ENCODE data around the gene TIMP2. TPM values are rescaled to one million over a fixed set of nuclear protein-coding genes. Genes with fewer than 3 reads are reported as not detected.

TIMP2 gene
- total and polyA plus RNA-seq, 2 experiments from 2014 or later, result 103 to 587 TPM

- H3K36me3 ChIP-seq (ENCODE audit: low read depth), result no peaks in the 10 kb centered on the region
- no peaks in the 10 kb centered on the region for H3K27me3 ChIP-seq (replicated peaks; ENCODE audit: insufficient read depth)
- peaks cover 11% of the 10 kb centered on the region for H3K4me1 ChIP-seq (ENCODE audit: insufficient read depth)
- TF ChIP-seq EZH2phosphoT487 (IDR thresholded peaks at IDR 0.05; ENCODE audit: insufficient read depth, low read depth), result no peak
- TF ChIP-seq EZH2 (IDR thresholded peaks at IDR 0.05; ENCODE audit: insufficient read depth, poor library complexity, severe bottlenecking), result no peak
- WGBS, 2 experiments (ENCODE audit: low coverage in 1 of 2, low lambda C conversion rate in 2 of 2, missing lambda C conversion rate in 2 of 2), result 81% methylated on average over 10 of the region's 10 CpGs
- DNase-seq, result no peak
- H3K9me3 ChIP-seq (ENCODE audit: low read depth), result no peaks in the 10 kb centered on the region
- no peak overlapping the region for H2AFZ ChIP-seq
- H3F3A ChIP-seq (ENCODE audit: insufficient read depth), result peaks cover 64% of the 10 kb centered on the region
- peaks cover 100% of the 10 kb centered on the region for H3K79me2 ChIP-seq (ENCODE audit: insufficient read depth)
- no peak overlapping the region for H3K27ac ChIP-seq
- no peaks in the 10 kb centered on the region; the same call in 1 of the 2 replicates for H4K20me1 ChIP-seq (ENCODE audit: insufficient read depth)
- no peak overlapping the region for H3K4me3 ChIP-seq
- no peak overlapping the region for H3K9ac ChIP-seq
- no peaks in the 10 kb centered on the region for H3K9me2 ChIP-seq (ENCODE audit: insufficient read depth)
- in situ Hi-C loops (cut with MboI), result no loop called here
- H3K4me2 ChIP-seq (ENCODE audit: unreplicated experiment), result no peak overlapping the region
These were observed 36.2 kb downstream of the TIMP2 start for GRCh38 chr17:78888941-78889518.

DNA sequence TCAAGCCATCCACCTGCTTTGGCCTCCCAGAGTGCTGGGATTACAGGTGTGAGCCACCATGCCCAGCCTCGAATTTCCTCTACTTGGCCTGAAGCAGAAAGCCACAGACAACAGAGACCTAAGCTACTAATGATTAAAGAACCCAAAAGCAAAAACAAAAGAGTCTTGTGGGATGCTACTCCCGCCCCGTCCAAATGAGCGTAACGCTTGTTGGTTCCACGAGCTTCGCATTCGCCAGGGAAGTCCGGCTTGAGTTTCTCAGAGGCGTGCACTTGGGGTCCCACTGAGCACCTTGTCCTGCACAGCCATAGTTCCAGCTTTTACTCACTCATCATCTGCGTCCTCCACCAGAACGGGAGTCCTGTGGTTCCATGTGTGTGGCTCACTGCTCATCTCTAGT, 38.2 kb downstream of the TIMP2 start:
- Histone ChIP-seq H4K20me1 (ENCODE audit: insufficient read depth) (no peaks in the 10 kb centered on the region), H3K36me3 (ENCODE audit: low read depth) (no peaks in the 10 kb centered on the region), H3K9me2 (ENCODE audit: insufficient read depth) (no peaks in the 10 kb centered on the region), H3K4me2 (ENCODE audit: unreplicated experiment) (no peak overlapping the region), H3K9me3 (ENCODE audit: low read depth) (no peaks in the 10 kb centered on the region), H3K79me2 (ENCODE audit: insufficient read depth) (peaks cover 88% of the 10 kb centered on the region), H3K27me3 (replicated peaks; ENCODE audit: insufficient read depth) (no peaks in the 10 kb centered on the region), H3F3A (ENCODE audit: insufficient read depth) (peaks cover 59% of the 10 kb centered on the region), H3K4me3 (no peak overlapping the region), H3K9ac (no peak overlapping the region), H3K27ac (no peak overlapping the region), H3K4me1 (ENCODE audit: insufficient read depth) (peaks cover 28% of the 10 kb centered on the region), H2AFZ (no peak overlapping the region)
- DNase-seq, result no peak
- WGBS, 2 experiments (ENCODE audit: low coverage in 1 of 2, low lambda C conversion rate in 2 of 2, missing lambda C conversion rate in 2 of 2), result 93% methylated on average over 12 of the region's 12 CpGs
- TF ChIP-seq EZH2phosphoT487 (IDR thresholded peaks at IDR 0.05; ENCODE audit: insufficient read depth, low read depth) (no peak), EZH2 (IDR thresholded peaks at IDR 0.05; ENCODE audit: insufficient read depth, poor library complexity, severe bottlenecking) (no peak)
- in situ Hi-C loops (cut with MboI), result no loop called here

DNA sequence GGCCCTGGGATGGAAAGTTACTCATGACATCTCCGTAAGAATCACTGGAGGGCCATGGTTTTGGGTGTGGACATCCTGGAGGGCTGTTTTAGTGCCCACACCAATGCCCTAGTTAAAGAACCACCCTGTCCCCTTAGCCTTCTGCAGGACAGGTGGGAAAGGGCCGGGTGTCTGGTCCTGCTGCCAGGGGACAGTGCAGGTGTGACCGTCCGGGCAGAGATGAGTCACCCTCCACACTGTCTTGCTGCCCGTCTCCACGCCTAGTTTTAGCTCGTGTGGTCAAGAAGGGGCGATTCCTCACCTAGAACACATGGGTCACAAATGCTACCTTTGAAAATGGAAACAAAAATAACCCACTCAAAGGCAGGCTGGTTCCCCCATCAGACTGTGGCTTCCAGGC, 39.2 kb downstream of the TIMP2 start:
- Histone ChIP-seq H2AFZ (no peak overlapping the region), H3K9me3 (ENCODE audit: low read depth) (no peaks in the 10 kb centered on the region), H3K9ac (no peak overlapping the region), H3K36me3 (ENCODE audit: low read depth) (no peaks in the 10 kb centered on the region), H3K79me2 (ENCODE audit: insufficient read depth) (peaks cover 88% of the 10 kb centered on the region), H3K4me1 (ENCODE audit: insufficient read depth) (peaks cover 28% of the 10 kb centered on the region), H3K4me2 (ENCODE audit: unreplicated experiment) (no peak overlapping the region), H3K9me2 (ENCODE audit: insufficient read depth) (no peaks in the 10 kb centered on the region), H4K20me1 (ENCODE audit: insufficient read depth) (no peaks in the 10 kb centered on the region), H3F3A (ENCODE audit: insufficient read depth) (peaks cover 57% of the 10 kb centered on the region), H3K27ac (0 out of 2 replicates have a peak overlapping the region, but pooled peaks have one; percentile 97), H3K4me3 (no peak overlapping the region), H3K27me3 (replicated peaks; ENCODE audit: insufficient read depth) (no peaks in the 10 kb centered on the region)
- no peak for DNase-seq
- TF ChIP-seq EZH2phosphoT487 (IDR thresholded peaks at IDR 0.05; ENCODE audit: insufficient read depth, low read depth) (no peak), EZH2 (IDR thresholded peaks at IDR 0.05; ENCODE audit: insufficient read depth, poor library complexity, severe bottlenecking) (no peak)
- in situ Hi-C loops (cut with MboI), result no loop called here
- 79 to 92% methylated on average over 8 of the region's 8 CpGs for WGBS, 2 experiments (ENCODE audit: low coverage in 1 of 2, low lambda C conversion rate in 2 of 2, missing lambda C conversion rate in 2 of 2)

DNA sequence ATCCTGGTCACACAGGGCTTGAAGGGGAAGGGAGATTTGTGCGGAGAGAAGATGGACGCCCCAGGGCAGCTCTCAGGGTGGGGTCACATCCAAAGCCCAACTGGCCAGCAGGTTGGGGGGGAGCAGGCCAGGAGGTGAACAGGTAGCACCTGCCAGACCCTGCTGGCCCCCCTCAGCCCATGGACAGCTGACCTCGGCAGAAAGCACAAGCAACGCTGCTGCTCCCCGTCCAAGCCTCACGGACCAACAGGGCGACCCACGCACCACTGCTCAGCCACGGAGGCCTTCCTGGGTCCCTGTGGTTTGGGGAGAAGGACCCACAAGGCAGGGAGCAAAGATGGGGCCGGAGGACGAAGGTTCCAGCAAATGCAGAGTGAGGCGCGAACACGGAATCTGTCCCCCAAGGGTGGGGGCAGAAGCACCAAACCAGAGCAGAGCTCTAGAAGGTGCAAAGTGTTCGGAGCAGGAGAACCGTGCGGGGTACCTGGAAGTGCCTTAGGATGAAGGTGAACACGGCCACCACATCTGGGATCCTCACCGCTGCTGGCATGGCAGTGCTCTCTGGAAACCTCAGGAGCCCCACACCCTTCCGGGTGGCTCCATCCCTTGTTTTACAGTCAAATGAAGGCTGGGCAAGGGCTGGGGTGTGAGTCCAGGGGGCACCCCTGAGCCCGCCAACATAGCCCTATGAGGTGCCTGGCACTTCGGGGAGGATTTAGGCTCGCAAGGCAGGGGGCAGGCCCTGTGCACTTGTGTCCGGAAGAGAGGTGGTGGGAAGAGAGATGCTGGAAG, 40.1 kb downstream of the TIMP2 start:
- Histone ChIP-seq H3K79me2 (ENCODE audit: insufficient read depth) (peaks cover 88% of the 10 kb centered on the region), H3K9ac (peak overlapping the region; percentile 81), H4K20me1 (ENCODE audit: insufficient read depth) (no peaks in the 10 kb centered on the region), H3K9me2 (ENCODE audit: insufficient read depth) (no peaks in the 10 kb centered on the region), H3K4me3 (peak overlapping the region; percentile 59), H3K4me1 (ENCODE audit: insufficient read depth) (peaks cover 35% of the 10 kb centered on the region), H3F3A (ENCODE audit: insufficient read depth) (peaks cover 58% of the 10 kb centered on the region), H3K9me3 (ENCODE audit: low read depth) (no peaks in the 10 kb centered on the region), H2AFZ (no peak overlapping the region), H3K36me3 (ENCODE audit: low read depth) (no peaks in the 10 kb centered on the region), H3K4me2 (ENCODE audit: unreplicated experiment) (peak overlapping the region; percentile 76), H3K27ac (peak overlapping the region; percentile 97), H3K27me3 (replicated peaks; ENCODE audit: insufficient read depth) (no peaks in the 10 kb centered on the region)
- no peak for DNase-seq
- in situ Hi-C loops (cut with MboI), result no loop called here
- 80 to 82% methylated on average over 23 to 24 of the region's 24 CpGs for WGBS, 2 experiments (ENCODE audit: low coverage in 1 of 2, low lambda C conversion rate in 2 of 2, missing lambda C conversion rate in 2 of 2)
- no peak for TF ChIP-seq EZH2 (IDR thresholded peaks at IDR 0.05; ENCODE audit: insufficient read depth, poor library complexity, severe bottlenecking)
- no peak for TF ChIP-seq EZH2phosphoT487 (IDR thresholded peaks at IDR 0.05; ENCODE audit: insufficient read depth, low read depth)

Measured in GM23248 (cell line).